ENCODE data around the gene MAP7. TPM values are rescaled to one million over a fixed set of nuclear protein-coding genes. Genes with fewer than 3 reads are reported as not detected.

MAP7 gene
- total RNA-seq, 1 donor: 1.4 TPM

GRCh38 chr6:136548582-136549299 is 1.5 kb downstream of the MAP7 start:
- H4K20me1 ChIP-seq (ENCODE audit: insufficient read depth, low read length): no peaks in the 10 kb centered on the region
- no peak overlapping the region for H3K27ac ChIP-seq (ENCODE audit: low read depth, low read length)
- H3K27me3 ChIP-seq (ENCODE audit: insufficient read depth, low read length): peaks cover 69% of the 10 kb centered on the region
- no peak overlapping the region for H3K4me3 ChIP-seq (ENCODE audit: insufficient read depth, low read length)
- no peaks in the 10 kb centered on the region for H3K9me3 ChIP-seq (ENCODE audit: low read depth, low read length)
- peak overlapping the region; percentile 2 for H2AFZ ChIP-seq (ENCODE audit: low read length)
- H3K4me1 ChIP-seq (ENCODE audit: insufficient read depth, low read length): peaks cover 10% of the 10 kb centered on the region
- H3K4me2 ChIP-seq (ENCODE audit: insufficient read depth, low read length): no peak overlapping the region
- H3K79me2 ChIP-seq (ENCODE audit: insufficient read depth, low read length): no peaks in the 10 kb centered on the region
- TF ChIP-seq CTCF (IDR thresholded peaks at IDR 0.05; ENCODE audit: extremely low read depth, low read depth, low read length): no peak
- H3K36me3 ChIP-seq (ENCODE audit: insufficient read depth, low read length): no peaks in the 10 kb centered on the region
- DNase-seq (ENCODE audit: insufficient read length, low spot score, missing footprints): peak; percentile 68

- no peak for DNase-seq (ENCODE audit: insufficient read length, low spot score, missing footprints)
- H3K4me1 ChIP-seq (ENCODE audit: insufficient read depth, low read length): peaks cover 10% of the 10 kb centered on the region
Measured at GRCh38 chr6:136547871-136548270, 2.4 kb downstream of the MAP7 start.

GRCh38 chr6:136547336-136547735 is 2.9 kb downstream of the MAP7 start:
- Histone ChIP-seq H3K4me3 (ENCODE audit: insufficient read depth, low read length) (no peak overlapping the region), H3K4me1 (ENCODE audit: insufficient read depth, low read length) (peaks cover 10% of the 10 kb centered on the region), H3K36me3 (ENCODE audit: insufficient read depth, low read length) (no peaks in the 10 kb centered on the region), H3K9me3 (ENCODE audit: low read depth, low read length) (no peaks in the 10 kb centered on the region), H4K20me1 (ENCODE audit: insufficient read depth, low read length) (no peaks in the 10 kb centered on the region), H3K4me2 (ENCODE audit: insufficient read depth, low read length) (no peak overlapping the region), H2AFZ (ENCODE audit: low read length) (no peak overlapping the region), H3K27me3 (ENCODE audit: insufficient read depth, low read length) (peaks cover 62% of the 10 kb centered on the region), H3K27ac (ENCODE audit: low read depth, low read length) (no peak overlapping the region), H3K79me2 (ENCODE audit: insufficient read depth, low read length) (no peaks in the 10 kb centered on the region)
- DNase-seq (ENCODE audit: insufficient read length, low spot score, missing footprints): peak; percentile 93
- TF ChIP-seq CTCF (IDR thresholded peaks at IDR 0.05; ENCODE audit: extremely low read depth, low read depth, low read length): peak; percentile 74

More at GRCh38 chr6:136547871-136548270, 2.4 kb downstream of the MAP7 start:
- no peak overlapping the region for H3K4me2 ChIP-seq (ENCODE audit: insufficient read depth, low read length)
- H2AFZ ChIP-seq (ENCODE audit: low read length): no peak overlapping the region
- peaks cover 64% of the 10 kb centered on the region for H3K27me3 ChIP-seq (ENCODE audit: insufficient read depth, low read length)
- H3K36me3 ChIP-seq (ENCODE audit: insufficient read depth, low read length): no peaks in the 10 kb centered on the region
- H3K27ac ChIP-seq (ENCODE audit: low read depth, low read length): no peak overlapping the region
- H4K20me1 ChIP-seq (ENCODE audit: insufficient read depth, low read length): no peaks in the 10 kb centered on the region
- TF ChIP-seq CTCF (IDR thresholded peaks at IDR 0.05; ENCODE audit: extremely low read depth, low read depth, low read length): no peak
- H3K4me3 ChIP-seq (ENCODE audit: insufficient read depth, low read length): no peak overlapping the region
- no peaks in the 10 kb centered on the region for H3K79me2 ChIP-seq (ENCODE audit: insufficient read depth, low read length)
- H3K9me3 ChIP-seq (ENCODE audit: low read depth, low read length): no peaks in the 10 kb centered on the region

GRCh38 chr6:136546331-136546730 is 3.9 kb downstream of the MAP7 start:
- Histone ChIP-seq H3K27ac (ENCODE audit: low read depth, low read length) (no peak overlapping the region), H3K9me3 (ENCODE audit: low read depth, low read length) (no peaks in the 10 kb centered on the region), H4K20me1 (ENCODE audit: insufficient read depth, low read length) (no peaks in the 10 kb centered on the region), H3K4me2 (ENCODE audit: insufficient read depth, low read length) (no peak overlapping the region), H3K4me3 (ENCODE audit: insufficient read depth, low read length) (no peak overlapping the region), H3K79me2 (ENCODE audit: insufficient read depth, low read length) (no peaks in the 10 kb centered on the region), H3K27me3 (ENCODE audit: insufficient read depth, low read length) (peaks cover 54% of the 10 kb centered on the region), H3K4me1 (ENCODE audit: insufficient read depth, low read length) (peaks cover 10% of the 10 kb centered on the region), H2AFZ (ENCODE audit: low read length) (no peak overlapping the region), H3K36me3 (ENCODE audit: insufficient read depth, low read length) (no peaks in the 10 kb centered on the region)
- no peak for DNase-seq (ENCODE audit: insufficient read length, low spot score, missing footprints)
- no peak for TF ChIP-seq CTCF (IDR thresholded peaks at IDR 0.05; ENCODE audit: extremely low read depth, low read depth, low read length)

Measured in osteoblast (primary cell).